Breast epithelium (tissue), 3 donors: ENCODE measurements around the gene POPDC3.

Experiments
- CTCF ChIP-seq, 3 donors: fragments of 450-650 bp; IDR thresholded peaks; one replicate each; pipeline ENCODE4 v1.5.1; 2016 to 2017; ENCODE audit warnings: antibody characterized with exemption in 3 of 3, mild to moderate bottlenecking in 3 of 3, moderate library complexity in 3 of 3
- POLR2A ChIP-seq: fragments of 450-650 bp; IDR thresholded peaks from one replicate; pipeline ENCODE4 v1.6.1; 2016; ENCODE audit warnings: antibody characterized with exemption, mild to moderate bottlenecking, moderate library complexity

GRCh38 chr6:105209950-105210706 is 30.3 kb upstream of the POPDC3 start:
- TF ChIP-seq CTCF (IDR thresholded peaks at IDR 0.05) (no peak), POLR2A (no peak)
